ENCODE measurements around the gene SERPINA5. TPM values are rescaled to one million over a fixed set of nuclear protein-coding genes. Genes with fewer than 3 reads are reported as not detected.

The SERPINA5 gene
- total and polyA plus RNA-seq, 2 of the 8 experiments (the other 6 are each of a cell fraction or from before 2014, with no cell fraction given), result 1.8 to 1.9 TPM

- Histone ChIP-seq H3K4me3 (ENCODE audit: extremely low read depth in 1 of 4, insufficient read depth in 2 of 4, low read depth in 3 of 4, low read length in 4 of 4) (no peak overlapping the region), H3K9ac (replicated peaks in 1 of 4; ENCODE audit: extremely low read depth in 1 of 4, low read depth in 3 of 4, low read length in 3 of 4) (no peak overlapping the region), H2BK120ac (replicated peaks; ENCODE audit: low read depth, low read length) (no peak overlapping the region), H2BK15ac (ENCODE audit: low read length) (no peak overlapping the region), H2BK20ac (ENCODE audit: low read length) (no peak overlapping the region), H3K4me1 (replicated peaks in 1 of 4; ENCODE audit: control insufficient read depth in 3 of 4, insufficient read depth in 4 of 4, low read length in 3 of 4) (peaks cover 0 to 5% (median 4%) of the 10 kb centered on the region in 4 experiments; a peak in 5 of 7 replicates), H3K4me2 (ENCODE audit: insufficient read depth in 1 of 2, low read depth in 2 of 2, low read length in 2 of 2) (no peak overlapping the region), H3K56ac (replicated peaks; ENCODE audit: insufficient read length, low read depth, low read length) (no peak overlapping the region), H3K18ac (ENCODE audit: extremely low read depth, low read length) (no peak overlapping the region), H3K27ac (ENCODE audit: low read depth, low read length) (no peak overlapping the region), H3K79me2 (ENCODE audit: control insufficient read depth in 1 of 2, insufficient read depth in 2 of 2, low read length in 2 of 2) (no peaks in the 10 kb centered on the region), H4K20me1 (replicated peaks in 1 of 2; ENCODE audit: control insufficient read depth in 1 of 2, insufficient read depth in 2 of 2, low read length in 2 of 2) (no peaks in the 10 kb centered on the region), H3K4ac (replicated peaks; ENCODE audit: insufficient read length, low read depth, low read length) (no peak overlapping the region), H3K14ac (ENCODE audit: insufficient read length) (no peak overlapping the region), H2BK12ac (ENCODE audit: low read depth, low read length) (no peak overlapping the region), H2AFZ (ENCODE audit: low read length) (no peak overlapping the region), H3K36me3 (ENCODE audit: control insufficient read depth in 2 of 4, insufficient read depth in 4 of 4, low read length in 3 of 4) (no peaks in the 10 kb centered on the region), H4K91ac (replicated peaks; ENCODE audit: insufficient read length, low read length) (no peak overlapping the region), H4K8ac (ENCODE audit: extremely low read depth, insufficient read depth, low read length) (no peak overlapping the region; the same call in 1 of the 2 replicates), H3K23ac (ENCODE audit: insufficient read length) (no peak overlapping the region), H4K5ac (ENCODE audit: insufficient read length, low read depth, low read length) (no peak overlapping the region), H3K23me2 (ENCODE audit: low read depth, low read length) (peaks cover 5% of the 10 kb centered on the region; the same call in 1 of the 2 replicates), H3K27me3 (replicated peaks in 1 of 4; ENCODE audit: control insufficient read depth in 3 of 4, extremely low read depth in 1 of 4, insufficient read depth in 3 of 4, low read length in 3 of 4) (no peaks in the 10 kb centered on the region; a peak in 1 of 7 replicates), H3K79me1 (ENCODE audit: low read depth, low read length) (no peaks in the 10 kb centered on the region), H3K9me3 (ENCODE audit: insufficient read depth in 2 of 2, low read depth in 1 of 2, low read length in 1 of 2) (no peaks in the 10 kb centered on the region), H2BK5ac (ENCODE audit: low read depth, low read length) (no peak overlapping the region), H2AK5ac (ENCODE audit: low read depth, low read length) (no peak overlapping the region)
- POLR2A ChIA-PET (ENCODE audit: partially characterized antibody), result no interaction called here
- DNase-seq (ENCODE audit: low read depth in 1 of 2, low spot score in 2 of 2), result no peak
- WGBS, 2 experiments (ENCODE audit: extremely low coverage in 1 of 2, insufficient coverage in 1 of 2, insufficient read length in 1 of 2, insufficient replicate concordance in 2 of 2, low coverage in 1 of 2, low lambda C conversion rate in 2 of 2, missing lambda C conversion rate in 1 of 2), result 88% methylated on average over 7 of the region's 7 CpGs; no CpG with 5 or more reads in 1 of the 2 experiments
- CTCF ChIA-PET (ENCODE audit: partially characterized antibody), result interaction anchor here (0.6 kb wide), 1 partner anchor 699 kb away, joined by 3 read pairs; no protein-coding TSS in a partner anchor
- no peak for FAIRE-seq
- no peak for TF ChIP-seq HDAC2 (IDR thresholded peaks at IDR 0.05; ENCODE audit: borderline replicate concordance in 1 of 2, low read depth in 2 of 2, low read length in 2 of 2)
- TF ChIP-seq SP4 (IDR thresholded peaks at IDR 0.05; ENCODE audit: low read length), result no peak
- TF ChIP-seq RFX5 (IDR thresholded peaks at IDR 0.05; ENCODE audit: borderline replicate concordance, low read depth, low read length), result no peak
- TF ChIP-seq POLR2A (IDR thresholded peaks at IDR 0.05; ENCODE audit: control extremely low read depth in 1 of 2, low read depth in 2 of 2, low read length in 2 of 2), result no peak
- TF ChIP-seq CBX8 (IDR thresholded peaks at IDR 0.05; ENCODE audit: borderline replicate concordance, low read depth, low read length), result no peak
- TF ChIP-seq FOSL1 (IDR thresholded peaks at IDR 0.05; ENCODE audit: insufficient read depth, low read depth, low read length), result no peak
- TF ChIP-seq RNF2 (IDR thresholded peaks at IDR 0.05; ENCODE audit: borderline replicate concordance, low read depth, low read length, missing control alignments, poor library complexity, severe bottlenecking), result no peak
- no peak for TF ChIP-seq CHD1 (IDR thresholded peaks at IDR 0.05; ENCODE audit: low read depth, low read length)
- TF ChIP-seq SP1 (IDR thresholded peaks at IDR 0.05; ENCODE audit: low read depth, low read length), result no peak
- TF ChIP-seq, protein P1, sequence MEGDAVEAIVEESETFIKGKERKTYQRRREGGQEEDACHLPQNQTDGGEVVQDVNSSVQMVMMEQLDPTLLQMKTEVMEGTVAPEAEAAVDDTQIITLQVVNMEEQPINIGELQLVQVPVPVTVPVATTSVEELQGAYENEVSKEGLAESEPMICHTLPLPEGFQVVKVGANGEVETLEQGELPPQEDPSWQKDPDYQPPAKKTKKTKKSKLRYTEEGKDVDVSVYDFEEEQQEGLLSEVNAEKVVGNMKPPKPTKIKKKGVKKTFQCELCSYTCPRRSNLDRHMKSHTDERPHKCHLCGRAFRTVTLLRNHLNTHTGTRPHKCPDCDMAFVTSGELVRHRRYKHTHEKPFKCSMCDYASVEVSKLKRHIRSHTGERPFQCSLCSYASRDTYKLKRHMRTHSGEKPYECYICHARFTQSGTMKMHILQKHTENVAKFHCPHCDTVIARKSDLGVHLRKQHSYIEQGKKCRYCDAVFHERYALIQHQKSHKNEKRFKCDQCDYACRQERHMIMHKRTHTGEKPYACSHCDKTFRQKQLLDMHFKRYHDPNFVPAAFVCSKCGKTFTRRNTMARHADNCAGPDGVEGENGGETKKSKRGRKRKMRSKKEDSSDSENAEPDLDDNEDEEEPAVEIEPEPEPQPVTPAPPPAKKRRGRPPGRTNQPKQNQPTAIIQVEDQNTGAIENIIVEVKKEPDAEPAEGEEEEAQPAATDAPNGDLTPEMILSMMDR (IDR thresholded peaks at IDR 0.05; ENCODE audit: control extremely low read depth in 1 of 3, insufficient read depth in 1 of 3, low read depth in 1 of 3, low read length in 3 of 3), result no peak
- no peak for TF ChIP-seq YY1 (IDR thresholded peaks at IDR 0.05; ENCODE audit: low read depth, low read length)
- TF ChIP-seq CHD2 (IDR thresholded peaks at IDR 0.05; ENCODE audit: low read length), result no peak
These were observed 13.2 kb downstream of the SERPINA5 start for GRCh38 chr14:94594441-94594840.

All from H1 (cell line).